Cardiac fibroblast (primary cell): ENCODE results near the gene TULP4.

Experiments used
- DNase-seq, 2 donors: peaks; one replicate each; pipeline versions ENCODE4 v3.0.0 to v3.0.0-alpha.2; 2010; ENCODE audit warnings: low read depth in 2 of 2
- H3K4me3 ChIP-seq, 2 donors: replicated peaks in 1 of 2; 1 replicate in 1 of 2; 2 replicates in 1 of 2; pipeline ENCODE4 v1.5.1; 2011; ENCODE audit warnings: low read depth in 2 of 2, low read length in 2 of 2, mild to moderate bottlenecking in 2 of 2, moderate library complexity in 1 of 2
- TF ChIP-seq, protein P1 (sequence below): IDR thresholded peaks from one replicate; pipeline ENCODE4 v1.5.1; 2011; ENCODE audit warnings: low read depth, mild to moderate bottlenecking, low read length, inconsistent platforms

Gene TULP4

GRCh38 chr6:158356586-158357546 is 44.6 kb downstream of the TULP4 start:
- DNase-seq = no peak
- TF ChIP-seq, protein P1, sequence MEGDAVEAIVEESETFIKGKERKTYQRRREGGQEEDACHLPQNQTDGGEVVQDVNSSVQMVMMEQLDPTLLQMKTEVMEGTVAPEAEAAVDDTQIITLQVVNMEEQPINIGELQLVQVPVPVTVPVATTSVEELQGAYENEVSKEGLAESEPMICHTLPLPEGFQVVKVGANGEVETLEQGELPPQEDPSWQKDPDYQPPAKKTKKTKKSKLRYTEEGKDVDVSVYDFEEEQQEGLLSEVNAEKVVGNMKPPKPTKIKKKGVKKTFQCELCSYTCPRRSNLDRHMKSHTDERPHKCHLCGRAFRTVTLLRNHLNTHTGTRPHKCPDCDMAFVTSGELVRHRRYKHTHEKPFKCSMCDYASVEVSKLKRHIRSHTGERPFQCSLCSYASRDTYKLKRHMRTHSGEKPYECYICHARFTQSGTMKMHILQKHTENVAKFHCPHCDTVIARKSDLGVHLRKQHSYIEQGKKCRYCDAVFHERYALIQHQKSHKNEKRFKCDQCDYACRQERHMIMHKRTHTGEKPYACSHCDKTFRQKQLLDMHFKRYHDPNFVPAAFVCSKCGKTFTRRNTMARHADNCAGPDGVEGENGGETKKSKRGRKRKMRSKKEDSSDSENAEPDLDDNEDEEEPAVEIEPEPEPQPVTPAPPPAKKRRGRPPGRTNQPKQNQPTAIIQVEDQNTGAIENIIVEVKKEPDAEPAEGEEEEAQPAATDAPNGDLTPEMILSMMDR = no peak

DNA sequence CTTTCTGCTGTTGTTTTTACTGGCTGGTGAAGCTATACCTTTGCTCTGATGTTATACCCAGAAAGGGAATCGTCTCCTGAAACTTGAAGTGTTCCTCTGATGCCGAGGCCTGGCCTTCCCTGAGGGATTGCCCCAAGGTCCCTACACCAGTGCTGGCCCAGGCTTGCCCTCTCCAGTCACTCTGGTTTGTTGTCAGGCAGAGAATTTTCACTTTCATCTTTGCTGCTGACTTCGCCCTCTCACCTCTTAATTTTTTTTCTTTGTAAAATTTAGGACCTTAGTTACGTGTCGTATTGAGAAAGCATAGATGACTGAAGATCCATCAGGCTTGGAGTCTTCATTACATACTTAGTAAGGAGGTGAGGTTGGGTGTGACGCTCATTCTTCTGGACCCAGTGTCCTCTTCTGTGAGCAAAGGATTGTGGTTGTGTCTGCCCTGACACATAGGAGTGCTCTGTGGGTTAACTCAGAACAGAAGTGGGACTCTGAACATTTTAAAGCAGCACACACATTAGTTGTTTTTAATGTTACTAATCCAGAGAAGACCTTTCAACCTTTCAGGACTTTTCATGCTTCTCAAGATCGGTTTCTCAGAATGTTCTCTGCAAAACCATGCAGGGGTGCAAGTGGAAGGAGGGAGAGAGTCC is 45.4 kb downstream of the TULP4 start:
- no peak overlapping the region for H3K4me3 ChIP-seq
- no peak for DNase-seq

More at GRCh38 chr6:158356586-158357546, 44.6 kb downstream of the TULP4 start:
- no peak overlapping the region for H3K4me3 ChIP-seq

DNA sequence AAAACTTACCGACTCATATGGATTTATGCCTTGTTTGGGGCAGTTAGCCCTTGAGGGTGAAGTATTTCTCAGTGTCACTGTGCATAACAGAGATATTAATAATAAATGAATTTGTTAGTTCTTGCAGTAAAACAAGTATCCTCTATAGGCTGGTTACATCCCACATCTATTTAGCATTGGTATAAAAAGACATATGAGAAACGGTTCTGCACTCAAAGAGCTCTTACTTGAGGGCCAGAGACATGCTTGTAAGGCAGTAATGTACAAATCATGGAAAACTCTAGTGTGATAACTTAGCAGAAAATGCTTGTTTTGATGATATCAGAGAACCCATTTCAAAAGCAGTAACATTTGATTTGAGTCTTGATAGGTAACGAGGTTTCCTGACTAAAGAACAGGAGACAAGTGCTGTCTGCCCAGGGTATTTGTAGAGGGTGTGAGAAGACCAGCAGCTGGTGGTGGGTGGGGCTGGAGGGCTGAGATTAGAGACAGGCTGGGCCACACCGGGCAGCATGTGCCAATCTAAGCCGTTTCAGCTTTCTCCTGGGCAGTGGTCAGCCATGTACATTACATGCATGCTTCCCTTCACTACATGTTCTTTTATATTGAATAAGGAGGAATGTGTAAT is 46.3 kb downstream of the TULP4 start:
- TF ChIP-seq, protein P1 = no peak
- H3K4me3 ChIP-seq = no peak overlapping the region
- DNase-seq = no peak

More for the DNA sequence above, 45.4 kb downstream of the TULP4 start:
- TF ChIP-seq, protein P1 = no peak

GRCh38 chr6:158361068-158361467 is 48.8 kb downstream of the TULP4 start:
- H3K4me3 ChIP-seq = no peak overlapping the region
- TF ChIP-seq, protein P1 = no peak
- no peak for DNase-seq

DNA sequence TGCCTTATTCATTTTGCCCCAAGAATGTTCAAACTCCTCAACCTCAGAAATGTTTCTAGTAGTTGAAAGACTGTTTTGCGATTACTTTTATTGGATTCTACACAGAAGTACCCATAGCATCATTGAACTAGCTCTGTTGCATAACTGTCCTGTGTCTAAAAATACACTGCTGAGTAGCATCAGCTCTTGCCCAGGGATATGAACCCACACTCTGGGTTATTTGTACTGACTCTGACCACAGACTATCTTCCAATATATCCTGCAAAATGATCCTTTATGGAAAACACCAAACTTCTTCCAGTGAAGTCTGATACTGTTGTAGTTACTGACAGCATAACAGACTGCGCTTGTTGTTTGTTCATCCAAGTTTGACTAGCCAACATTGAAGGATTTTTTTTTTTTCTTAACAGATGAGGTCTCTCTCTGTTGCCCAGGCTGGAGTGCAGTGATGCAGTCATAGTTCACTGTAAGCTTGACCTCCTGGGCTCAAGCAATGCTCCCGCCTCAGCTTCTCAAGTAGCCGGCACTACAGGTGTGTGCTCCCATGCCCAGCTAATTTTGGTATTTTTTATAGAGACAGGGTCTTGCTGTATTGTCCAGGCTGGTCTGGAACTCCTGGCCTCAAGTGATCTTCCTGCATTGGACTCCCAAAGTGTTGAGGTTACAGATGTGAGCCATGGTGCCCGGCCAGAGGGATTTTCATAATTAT is 49.9 kb downstream of the TULP4 start:
- peak in 1 of 2 donors; percentile 28 for DNase-seq

More for the DNA sequence above, 49.9 kb downstream of the TULP4 start:
- no peak overlapping the region for H3K4me3 ChIP-seq
- TF ChIP-seq, protein P1 = no peak
